ENCODE data around the gene BCR. TPM values are rescaled to one million over a fixed set of nuclear protein-coding genes. Genes with fewer than 3 reads are reported as not detected.
A peak's percentile ranks its signal among the peaks of the same experiment; 100 is the strongest.

Gene BCR
- total RNA-seq, 1 donor from 2014 or later: 268 TPM

GRCh38 chr22:23250056-23250784 is 69.9 kb downstream of the BCR start:
- DNase-seq: no peak
- H3K4me1 Mint-ChIP-seq (ENCODE audit: low read depth, unreplicated experiment): peaks cover 32% of the 10 kb centered on the region
- no peak overlapping the region for H3K27ac Mint-ChIP-seq (ENCODE audit: unreplicated experiment)
- TF ChIP-seq CTCF (IDR thresholded peaks at IDR 0.05; ENCODE audit: partially characterized antibody, unreplicated experiment): no peak
- H3K4me3 Mint-ChIP-seq (ENCODE audit: unreplicated experiment): peak overlapping the region; percentile 74
- no peaks in the 10 kb centered on the region for H3K36me3 Mint-ChIP-seq (ENCODE audit: unreplicated experiment)
- peaks cover 27% of the 10 kb centered on the region for H3K9me3 Mint-ChIP-seq (ENCODE audit: unreplicated experiment)
- peaks cover 15% of the 10 kb centered on the region for H3K27me3 Mint-ChIP-seq (ENCODE audit: unreplicated experiment)

GRCh38 chr22:23250785-23251363 is 70.6 kb downstream of the BCR start:
- Mint-ChIP-seq H3K27ac (ENCODE audit: unreplicated experiment) (no peak overlapping the region), H3K4me1 (ENCODE audit: low read depth, unreplicated experiment) (peaks cover 32% of the 10 kb centered on the region), H3K36me3 (ENCODE audit: unreplicated experiment) (no peaks in the 10 kb centered on the region), H3K9me3 (ENCODE audit: unreplicated experiment) (peaks cover 28% of the 10 kb centered on the region), H3K27me3 (ENCODE audit: unreplicated experiment) (peaks cover 15% of the 10 kb centered on the region), H3K4me3 (ENCODE audit: unreplicated experiment) (no peak overlapping the region)
- DNase-seq: no peak
- TF ChIP-seq CTCF (IDR thresholded peaks at IDR 0.05; ENCODE audit: partially characterized antibody, unreplicated experiment): no peak

GRCh38 chr22:23251445-23252093 is 71.3 kb downstream of the BCR start:
- Mint-ChIP-seq H3K4me3 (ENCODE audit: unreplicated experiment) (no peak overlapping the region), H3K27ac (ENCODE audit: unreplicated experiment) (no peak overlapping the region), H3K4me1 (ENCODE audit: low read depth, unreplicated experiment) (peaks cover 35% of the 10 kb centered on the region), H3K9me3 (ENCODE audit: unreplicated experiment) (peaks cover 30% of the 10 kb centered on the region), H3K27me3 (ENCODE audit: unreplicated experiment) (peaks cover 15% of the 10 kb centered on the region), H3K36me3 (ENCODE audit: unreplicated experiment) (no peaks in the 10 kb centered on the region)
- no peak for TF ChIP-seq CTCF (IDR thresholded peaks at IDR 0.05; ENCODE audit: partially characterized antibody, unreplicated experiment)
- no peak for DNase-seq

GRCh38 chr22:23253475-23254055 is 73.3 kb downstream of the BCR start:
- H3K36me3 Mint-ChIP-seq (ENCODE audit: unreplicated experiment): no peaks in the 10 kb centered on the region
- peak overlapping the region; percentile 28 for H3K27ac Mint-ChIP-seq (ENCODE audit: unreplicated experiment)
- H3K27me3 Mint-ChIP-seq (ENCODE audit: unreplicated experiment): peaks cover 15% of the 10 kb centered on the region
- H3K4me3 Mint-ChIP-seq (ENCODE audit: unreplicated experiment): peak overlapping the region; percentile 34
- DNase-seq: no peak
- TF ChIP-seq CTCF (IDR thresholded peaks at IDR 0.05; ENCODE audit: partially characterized antibody, unreplicated experiment): no peak
- H3K4me1 Mint-ChIP-seq (ENCODE audit: low read depth, unreplicated experiment): peaks cover 43% of the 10 kb centered on the region
- peaks cover 31% of the 10 kb centered on the region for H3K9me3 Mint-ChIP-seq (ENCODE audit: unreplicated experiment)

Measured in glutamatergic neuron (in vitro differentiated cells).